Measurements from ENCODE around the gene GALNTL6. TPM values are rescaled to one million over a fixed set of nuclear protein-coding genes. Genes with fewer than 3 reads are reported as not detected.

The GALNTL6 gene
- polyA plus RNA-seq, 1 donor from 2014 or later = 14.9 TPM

GRCh38 chr4:172989984-172990820, 1177.0 kb downstream of the GALNTL6 start:
- Histone ChIP-seq H3K27ac (ENCODE audit: low read length) (no peak overlapping the region), H3K9ac (ENCODE audit: low read length) (no peak overlapping the region), H3K4me2 (ENCODE audit: low read length) (no peak overlapping the region), H4K20me1 (ENCODE audit: insufficient read depth) (no peaks in the 10 kb centered on the region), H3K27me3 (ENCODE audit: insufficient read depth, low read depth, low read length) (no peaks in the 10 kb centered on the region), H3K79me2 (replicated peaks; ENCODE audit: insufficient read depth, low read length) (no peaks in the 10 kb centered on the region), H3K36me3 (ENCODE audit: insufficient read depth, low read length) (no peaks in the 10 kb centered on the region), H3F3A (ENCODE audit: insufficient read depth, low read length, poor library complexity, severe bottlenecking) (no peaks in the 10 kb centered on the region), H3K4me3 (ENCODE audit: low read length) (no peak overlapping the region), H3K9me3 (ENCODE audit: low read length) (no peaks in the 10 kb centered on the region), H2AFZ (ENCODE audit: low read depth, low read length) (no peak overlapping the region), H3K9me2 (ENCODE audit: insufficient read depth, low read length) (no peaks in the 10 kb centered on the region)
- no peak for TF ChIP-seq SMC3 (conservative IDR thresholded peaks at IDR 0.05; ENCODE audit: poor library complexity)
- TF ChIP-seq POLR2AphosphoS5 (IDR thresholded peaks at IDR 0.05) = no peak
- no peak for TF ChIP-seq EZH2 (IDR thresholded peaks at IDR 0.05; ENCODE audit: borderline replicate concordance, insufficient read depth, low read length, poor library complexity, severe bottlenecking)
- TF ChIP-seq EP300 (conservative IDR thresholded peaks at IDR 0.05; ENCODE audit: poor library complexity, severe bottlenecking) = no peak
- no peak for TF ChIP-seq TAF1 (IDR thresholded peaks at IDR 0.05; ENCODE audit: low read depth)
- TF ChIP-seq MXI1 (conservative IDR thresholded peaks at IDR 0.05; ENCODE audit: poor library complexity, severe bottlenecking) = no peak
- TF ChIP-seq CTCF (IDR thresholded peaks at IDR 0.05; ENCODE audit: poor library complexity, severe bottlenecking) = no peak
- TF ChIP-seq RAD21 (conservative IDR thresholded peaks at IDR 0.05) = no peak
- no peak for TF ChIP-seq REST (IDR thresholded peaks at IDR 0.05; ENCODE audit: borderline replicate concordance)

- H2AFZ ChIP-seq (ENCODE audit: low read depth, low read length) = no peak overlapping the region
- no peaks in the 10 kb centered on the region for H3K79me2 ChIP-seq (replicated peaks; ENCODE audit: insufficient read depth, low read length)
- H3K4me2 ChIP-seq (ENCODE audit: low read length) = no peak overlapping the region
- no peaks in the 10 kb centered on the region for H3K9me3 ChIP-seq (ENCODE audit: low read length)
- no peaks in the 10 kb centered on the region for H3K36me3 ChIP-seq (ENCODE audit: insufficient read depth, low read length)
- H4K20me1 ChIP-seq (ENCODE audit: insufficient read depth) = no peaks in the 10 kb centered on the region
- no peak overlapping the region for H3K27ac ChIP-seq (ENCODE audit: low read length)
- no peak overlapping the region for H3K9ac ChIP-seq (ENCODE audit: low read length)
- no peaks in the 10 kb centered on the region for H3K27me3 ChIP-seq (ENCODE audit: insufficient read depth, low read depth, low read length)
- TF ChIP-seq CTCF (IDR thresholded peaks at IDR 0.05; ENCODE audit: poor library complexity, severe bottlenecking) = no peak
- TF ChIP-seq EP300 (conservative IDR thresholded peaks at IDR 0.05; ENCODE audit: poor library complexity, severe bottlenecking) = no peak
- TF ChIP-seq RAD21 (conservative IDR thresholded peaks at IDR 0.05) = no peak
- no peak for TF ChIP-seq REST (IDR thresholded peaks at IDR 0.05; ENCODE audit: borderline replicate concordance)
- TF ChIP-seq TAF1 (IDR thresholded peaks at IDR 0.05; ENCODE audit: low read depth) = no peak
- no peak for TF ChIP-seq EZH2 (IDR thresholded peaks at IDR 0.05; ENCODE audit: borderline replicate concordance, insufficient read depth, low read length, poor library complexity, severe bottlenecking)
- TF ChIP-seq MXI1 (conservative IDR thresholded peaks at IDR 0.05; ENCODE audit: poor library complexity, severe bottlenecking) = no peak
- no peak for TF ChIP-seq SMC3 (conservative IDR thresholded peaks at IDR 0.05; ENCODE audit: poor library complexity)
- TF ChIP-seq POLR2AphosphoS5 (IDR thresholded peaks at IDR 0.05) = no peak
- no peaks in the 10 kb centered on the region for H3K9me2 ChIP-seq (ENCODE audit: insufficient read depth, low read length)
- H3F3A ChIP-seq (ENCODE audit: insufficient read depth, low read length, poor library complexity, severe bottlenecking) = no peaks in the 10 kb centered on the region
- H3K4me3 ChIP-seq (ENCODE audit: low read length) = no peak overlapping the region
These were observed 1179.6 kb downstream of the GALNTL6 start for GRCh38 chr4:172992648-172993378.
